ENCODE measurements around the gene ADCY4. TPM values are rescaled to one million over a fixed set of nuclear protein-coding genes. Genes with fewer than 3 reads are reported as not detected.

The ADCY4 gene
- total and polyA plus RNA-seq, 2 of the 8 experiments (the other 6 are each of a cell fraction or from before 2014, with no cell fraction given) = 0.27 to 0.35 TPM

DNA sequence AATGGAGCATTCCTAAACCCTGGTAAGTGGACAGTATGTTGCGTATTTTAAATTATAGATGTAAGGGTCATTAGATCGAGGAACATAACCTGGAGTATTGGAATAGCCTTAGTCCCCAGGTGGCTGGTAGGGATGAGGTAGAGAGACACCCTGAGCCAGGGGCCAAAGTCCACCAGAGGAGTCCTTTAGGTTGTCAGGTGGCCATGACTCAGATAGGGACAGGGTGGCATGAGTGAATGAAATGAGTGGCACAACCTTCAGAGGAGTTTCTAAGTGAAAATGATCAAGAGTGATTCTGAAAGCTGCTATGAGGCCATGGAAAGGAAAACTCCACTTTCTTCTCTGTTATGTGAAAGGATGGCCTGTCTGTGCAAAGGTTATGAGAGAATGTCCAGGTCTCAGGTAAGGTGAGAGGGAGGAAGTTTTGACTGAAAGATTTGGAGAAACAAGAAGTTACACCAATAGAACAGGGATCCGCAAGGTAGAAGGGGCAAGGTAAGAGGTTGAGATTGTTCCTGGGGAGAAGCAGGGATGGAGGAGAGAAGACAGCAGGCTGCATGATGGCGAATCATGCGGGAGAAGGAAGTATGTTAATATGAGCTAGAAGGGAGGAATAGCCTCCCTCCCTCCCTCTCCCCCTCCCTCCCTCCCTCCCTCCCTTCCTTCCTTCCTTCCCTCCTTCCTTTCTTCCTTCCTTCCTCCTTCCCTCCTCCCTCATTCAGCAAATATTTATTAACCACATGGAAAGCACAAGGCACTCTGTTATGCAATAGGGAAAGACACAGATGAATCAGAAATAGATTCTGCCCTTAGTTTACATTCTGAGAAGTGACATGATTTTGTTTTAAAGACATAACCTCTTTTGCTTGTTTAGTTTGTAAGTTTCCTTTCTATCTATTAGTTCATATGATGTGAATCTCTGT lies 18.9 kb upstream of the ADCY4 start (continued):
- TF ChIP-seq CHD7 (IDR thresholded peaks at IDR 0.05; ENCODE audit: insufficient replicate concordance, low read length) = no peak
